Cardiac muscle cell (in vitro differentiated cells and primary cell): ENCODE results near the gene HVCN1. TPM values are rescaled to one million over a fixed set of nuclear protein-coding genes. Genes with fewer than 3 reads are reported as not detected.

Experiments
- DNase-seq, 2 donors: peaks; one replicate each; pipeline versions ENCODE4 v3.0.0 to v3.0.0-alpha.2; 2010 to 2017; ENCODE audit warnings: low read depth in 1 of 2, low spot score in 1 of 2
- H3K27ac ChIP-seq: fragments of 200-600 bp; sonication (generic); 2 replicates; pipeline ENCODE4 v1.5.1; 2016
- H3K27me3 ChIP-seq: fragments of 200-600 bp; sonication (generic); 2 replicates; pipeline ENCODE4 v1.6.0; 2016; ENCODE audit warnings: control low read depth
- H3K36me3 ChIP-seq: fragments of 200-600 bp; sonication (generic); 2 replicates; pipeline ENCODE4 v1.5.1; 2016; ENCODE audit warnings: control low read depth
- H3K4me1 ChIP-seq: fragments of 200-600 bp; sonication (generic); 2 replicates; pipeline ENCODE4 v1.8.1; 2017; ENCODE audit warnings: low read depth, mild to moderate bottlenecking, mixed run types
- H3K4me3 ChIP-seq: fragments of 200-600 bp; sonication (generic); 2 replicates; pipeline ENCODE4 v1.5.1; 2016; ENCODE audit warnings: mild to moderate bottlenecking
- H3K9me3 ChIP-seq: fragments of 200-600 bp; sonication (generic); 2 replicates; pipeline ENCODE4 v1.5.1; 2017; ENCODE audit warnings: low read depth, mild to moderate bottlenecking, control low read depth
- CTCF ChIP-seq: IDR thresholded peaks from 2 replicates; pipeline ENCODE4 v1.5.1; 2012; ENCODE audit warnings: low read depth, mild to moderate bottlenecking, low read length
- polyA plus RNA-seq: library from polyadenylated mRNA; unstranded; fragments of >200 nt; fragmentation: Nextera tagmentation; extraction: Ambion mirVana; gene quantifications from 2 replicates; pipeline ENCODE4 v1.2.1, GENCODE V29; 2016
- total RNA-seq: library from RNA; depleted of rRNA; stranded (reverse); fragments of >200 nt; gene quantifications from 2 replicates; pipeline ENCODE4 v1.2.3, GENCODE V29; 2016

HVCN1 gene
- total and polyA plus RNA-seq, 2 experiments from 2014 or later: 3.8 to 8.7 TPM

- Histone ChIP-seq H3K36me3 (peaks cover 30% of the 10 kb centered on the region), H3K27me3 (no peaks in the 10 kb centered on the region), H3K9me3 (no peaks in the 10 kb centered on the region), H3K4me1 (peaks cover 32% of the 10 kb centered on the region), H3K4me3 (no peak overlapping the region), H3K27ac (peak overlapping the region; percentile 64)
- no peak for TF ChIP-seq CTCF
- DNase-seq: peak in 1 of 2 donors; percentile 25
Measured at GRCh38 chr12:110732572-110732971, 43.7 kb upstream of the HVCN1 start.

- H3K4me3 ChIP-seq: no peak overlapping the region
- no peaks in the 10 kb centered on the region for H3K27me3 ChIP-seq
- DNase-seq: no peak
- H3K4me1 ChIP-seq: peaks cover 32% of the 10 kb centered on the region
- H3K36me3 ChIP-seq: peaks cover 35% of the 10 kb centered on the region
- H3K9me3 ChIP-seq: no peaks in the 10 kb centered on the region
- no peak for TF ChIP-seq CTCF
- H3K27ac ChIP-seq: peak overlapping the region; percentile 24
Measured at GRCh38 chr12:110731479-110731878, 42.6 kb upstream of the HVCN1 start.

- Histone ChIP-seq H3K9me3 (no peaks in the 10 kb centered on the region), H3K36me3 (peaks cover 53% of the 10 kb centered on the region), H3K4me3 (no peak overlapping the region), H3K27me3 (no peaks in the 10 kb centered on the region), H3K4me1 (peaks cover 27% of the 10 kb centered on the region), H3K27ac (no peak overlapping the region)
- no peak for TF ChIP-seq CTCF
- DNase-seq: no peak
Measured at GRCh38 chr12:110728628-110729027, 39.7 kb upstream of the HVCN1 start.

DNA sequence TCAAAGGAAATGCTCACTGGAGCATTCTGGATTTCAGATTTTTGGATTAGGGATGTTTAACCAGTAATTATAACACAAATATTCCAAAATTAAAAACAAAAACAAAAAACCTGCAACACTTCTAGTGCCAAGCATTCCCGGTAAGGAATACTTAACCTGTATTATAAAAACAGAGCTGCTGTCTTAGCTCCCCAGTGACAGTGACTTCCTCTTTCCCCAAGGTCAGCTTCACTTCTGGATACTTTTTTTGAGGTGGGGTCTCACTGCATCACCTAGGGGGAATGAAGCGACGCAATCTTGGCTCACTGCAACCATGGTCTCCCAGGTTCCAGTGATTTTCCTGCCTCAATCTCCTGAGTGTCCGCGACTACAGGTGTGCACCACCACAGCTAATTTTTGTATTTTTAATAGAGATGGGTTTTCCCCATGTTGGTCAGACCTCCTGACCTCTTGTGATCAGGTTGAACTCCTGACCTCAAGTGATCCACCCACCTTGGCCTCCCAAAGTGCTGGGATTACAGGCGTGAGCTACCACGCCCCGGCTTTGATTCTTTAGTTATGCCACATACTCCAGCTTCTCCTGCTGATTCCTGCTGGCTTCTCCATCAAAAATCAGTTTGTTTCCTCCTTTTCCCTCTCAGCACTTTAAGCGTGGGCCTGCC, 37.9 kb upstream of the HVCN1 start:
- Histone ChIP-seq H3K27ac (no peak overlapping the region), H3K9me3 (no peaks in the 10 kb centered on the region), H3K36me3 (peaks cover 65% of the 10 kb centered on the region), H3K27me3 (no peaks in the 10 kb centered on the region), H3K4me3 (no peak overlapping the region), H3K4me1 (peaks cover 10% of the 10 kb centered on the region)
- no peak for DNase-seq
- no peak for TF ChIP-seq CTCF

DNA sequence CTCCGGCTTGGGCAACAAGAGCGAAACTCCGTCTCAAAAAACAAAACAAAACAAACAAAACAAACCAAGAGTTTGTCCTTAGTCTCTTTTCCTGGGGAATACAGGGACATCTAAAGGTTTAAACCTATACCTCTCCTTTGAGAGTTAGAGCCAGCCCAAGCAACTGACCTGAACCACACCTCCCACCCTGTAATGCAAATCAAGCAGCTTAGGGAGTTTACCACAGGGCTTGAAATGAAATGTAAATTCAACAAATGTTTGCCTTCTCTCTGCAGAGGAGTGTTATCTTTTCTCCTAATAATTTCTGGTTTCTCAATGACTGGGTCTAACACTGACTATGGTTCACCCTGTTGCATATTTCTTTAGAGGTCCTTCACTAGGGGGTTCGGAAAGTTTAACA, 37.1 kb upstream of the HVCN1 start:
- no peaks in the 10 kb centered on the region for H3K27me3 ChIP-seq

More for the DNA sequence above, 37.1 kb upstream of the HVCN1 start:
- H3K9me3 ChIP-seq: no peaks in the 10 kb centered on the region
- DNase-seq: no peak
- H3K36me3 ChIP-seq: peaks cover 70% of the 10 kb centered on the region
- H3K4me1 ChIP-seq: peaks cover 1% of the 10 kb centered on the region
- TF ChIP-seq CTCF: no peak
- no peak overlapping the region for H3K27ac ChIP-seq
- no peak overlapping the region for H3K4me3 ChIP-seq
